ENCODE measurements around the gene IQCF5.
"Not testable (repeated sequence)": the region's sequence is repeated elsewhere in the genome, so short reads cannot be mapped to it uniquely, and the experiment has no call there.

IQCF5 gene

GRCh38 chr3:51879937-51880336 is 4.5 kb upstream of the IQCF5 start:
- H3K27ac Mint-ChIP-seq = no peak overlapping the region
- no peak overlapping the region for H3K4me3 Mint-ChIP-seq
- DNase-seq (no peak), ATAC-seq (no peak)
- H3K27me3 Mint-ChIP-seq = peaks cover 10% of the 10 kb centered on the region
- no peaks in the 10 kb centered on the region for H3K9me3 Mint-ChIP-seq
- no peaks in the 10 kb centered on the region for H3K4me1 Mint-ChIP-seq

- H3K27me3 Mint-ChIP-seq = peaks cover 17% of the 10 kb centered on the region
- DNase-seq = no peak
- H3K27ac Mint-ChIP-seq = peak overlapping the region in 1 of 2 donors; percentile 15
- no peaks in the 10 kb centered on the region for H3K9me3 Mint-ChIP-seq
- ATAC-seq = no peak
- peaks cover 6% of the 10 kb centered on the region for H3K4me1 Mint-ChIP-seq
- no peak overlapping the region for H3K4me3 Mint-ChIP-seq
Measured at GRCh38 chr3:51876186-51876585, 785 bp upstream of the IQCF5 start.

- H3K4me3 Mint-ChIP-seq = no peak overlapping the region
- DNase-seq (no peak), ATAC-seq (no peak)
- H3K27ac Mint-ChIP-seq = no peak overlapping the region
- H3K27me3 Mint-ChIP-seq = peaks cover 26% of the 10 kb centered on the region
- peaks cover 6% of the 10 kb centered on the region for H3K4me1 Mint-ChIP-seq
- H3K9me3 Mint-ChIP-seq = no peaks in the 10 kb centered on the region
Measured at GRCh38 chr3:51874889-51875288, 512 bp downstream of the IQCF5 start.

- DNase-seq (no peak), ATAC-seq (no peak)
- no peaks in the 10 kb centered on the region for H3K9me3 Mint-ChIP-seq
- H3K27me3 Mint-ChIP-seq = peaks cover 30% of the 10 kb centered on the region
- H3K4me3 Mint-ChIP-seq = no peak overlapping the region
- no peak overlapping the region for H3K27ac Mint-ChIP-seq
- H3K4me1 Mint-ChIP-seq = peaks cover 6% of the 10 kb centered on the region
Measured at GRCh38 chr3:51874411-51874810, 990 bp downstream of the IQCF5 start.

- DNase-seq = no peak
- H3K4me1 Mint-ChIP-seq = peaks cover 6% of the 10 kb centered on the region
- H3K9me3 Mint-ChIP-seq = no peaks in the 10 kb centered on the region
- H3K4me3 Mint-ChIP-seq = no peak overlapping the region
- H3K27me3 Mint-ChIP-seq = peaks cover 36% of the 10 kb centered on the region
- no peak for ATAC-seq
- H3K27ac Mint-ChIP-seq = no peak overlapping the region
Measured at GRCh38 chr3:51873876-51874275, 1.5 kb downstream of the IQCF5 start.

GRCh38 chr3:51873253-51873766 is 2.1 kb downstream of the IQCF5 start:
- no peaks in the 10 kb centered on the region for H3K9me3 Mint-ChIP-seq
- H3K27ac Mint-ChIP-seq = no peak overlapping the region
- no peak for DNase-seq
- no peak for ATAC-seq
- H3K4me1 Mint-ChIP-seq = peaks cover 6% of the 10 kb centered on the region
- no peak overlapping the region for H3K4me3 Mint-ChIP-seq
- peaks cover 41% of the 10 kb centered on the region for H3K27me3 Mint-ChIP-seq

GRCh38 chr3:51869304-51869703 is 6.1 kb downstream of the IQCF5 start:
- Mint-ChIP-seq H3K9me3 (no peaks in the 10 kb centered on the region), H3K4me3 (no peak overlapping the region), H3K27me3 (peaks cover 53% of the 10 kb centered on the region), H3K4me1 (peaks cover 4% of the 10 kb centered on the region), H3K27ac (no peak overlapping the region)
- DNase-seq (no peak), ATAC-seq (no peak)

- peaks cover 49% of the 10 kb centered on the region for H3K27me3 Mint-ChIP-seq
- H3K4me1 Mint-ChIP-seq, DNase-seq, H3K27ac Mint-ChIP-seq, ATAC-seq, H3K4me3 Mint-ChIP-seq, H3K9me3 Mint-ChIP-seq: not testable (repeated sequence)
Measured at GRCh38 chr3:51868896-51869295, 6.5 kb downstream of the IQCF5 start.

- H3K9me3 Mint-ChIP-seq = no peaks in the 10 kb centered on the region
- H3K4me1 Mint-ChIP-seq = no peaks in the 10 kb centered on the region
- H3K27me3 Mint-ChIP-seq = peaks cover 28% of the 10 kb centered on the region
- no peak for ATAC-seq
- DNase-seq = no peak
- no peak overlapping the region for H3K27ac Mint-ChIP-seq
- no peak overlapping the region for H3K4me3 Mint-ChIP-seq
Measured at GRCh38 chr3:51862886-51863285, 12.5 kb downstream of the IQCF5 start.

- H3K9me3 Mint-ChIP-seq = peaks cover 0 to 8% of the 10 kb centered on the region in 2 donors
- H3K27ac Mint-ChIP-seq = peak within 1 kb of the TSS in 1 of 2 donors; percentile 54
- DNase-seq = no peak
- no peak within 1 kb of the TSS for H3K4me3 Mint-ChIP-seq
- H3K4me1 Mint-ChIP-seq = no peaks in the 10 kb centered on the region
- peaks cover 25% of the 10 kb centered on the region for H3K27me3 Mint-ChIP-seq
- no peak for ATAC-seq
Measured at GRCh38 chr3:51860703-51861665, 14.4 kb downstream of the IQCF5 start, which contains the start of gene IQCF2. Gene IQCF2, plus strand, starts transcription at chr3:51861615. Its CDS starts 52 bp downstream, at chr3:51861667.

GRCh38 chr3:51855411-51855810 is 20.0 kb downstream of the IQCF5 start:
- not testable (repeated sequence) for H3K27ac Mint-ChIP-seq, ATAC-seq, H3K9me3 Mint-ChIP-seq, H3K4me1 Mint-ChIP-seq, H3K4me3 Mint-ChIP-seq, DNase-seq
- H3K27me3 Mint-ChIP-seq = peaks cover 27% of the 10 kb centered on the region

GRCh38 chr3:51845129-51845528 is 30.3 kb downstream of the IQCF5 start:
- no peak for ATAC-seq
- no peaks in the 10 kb centered on the region for H3K4me1 Mint-ChIP-seq

GRCh38 chr3:51836606-51837005 is 38.8 kb downstream of the IQCF5 start:
- Mint-ChIP-seq H3K4me1 (no peaks in the 10 kb centered on the region), H3K4me3 (no peak overlapping the region), H3K9me3 (peaks cover 0 to 5% of the 10 kb centered on the region in 2 donors), H3K27me3 (peaks cover 45% of the 10 kb centered on the region), H3K27ac (no peak overlapping the region)
- no peak for DNase-seq
- no peak for ATAC-seq

More at GRCh38 chr3:51845129-51845528, 30.3 kb downstream of the IQCF5 start:
- peaks cover 66% of the 10 kb centered on the region for H3K27me3 Mint-ChIP-seq
- H3K27ac Mint-ChIP-seq = no peak overlapping the region
- peaks cover 12 to 27% of the 10 kb centered on the region in 2 donors for H3K9me3 Mint-ChIP-seq
- DNase-seq = no peak
- H3K4me3 Mint-ChIP-seq = no peak overlapping the region

GRCh38 chr3:51830836-51831385 is 44.5 kb downstream of the IQCF5 start:
- no peak for ATAC-seq

GRCh38 chr3:51830345-51830744 is 45.1 kb downstream of the IQCF5 start:
- H3K4me3 Mint-ChIP-seq = no peak overlapping the region
- no peaks in the 10 kb centered on the region for H3K4me1 Mint-ChIP-seq
- H3K27me3 Mint-ChIP-seq = peaks cover 51% of the 10 kb centered on the region
- H3K27ac Mint-ChIP-seq = no peak overlapping the region
- DNase-seq (no peak), ATAC-seq (no peak)
- H3K9me3 Mint-ChIP-seq = peaks cover 24 to 33% of the 10 kb centered on the region in 2 donors

More at GRCh38 chr3:51830836-51831385, 44.5 kb downstream of the IQCF5 start:
- Mint-ChIP-seq H3K4me1 (no peaks in the 10 kb centered on the region), H3K9me3 (peaks cover 24 to 33% of the 10 kb centered on the region in 2 donors), H3K4me3 (no peak overlapping the region), H3K27ac (no peak overlapping the region), H3K27me3 (peaks cover 47% of the 10 kb centered on the region)
- no peak for DNase-seq

GRCh38 chr3:51828297-51828696 is 47.1 kb downstream of the IQCF5 start:
- no peaks in the 10 kb centered on the region for H3K4me1 Mint-ChIP-seq
- no peak overlapping the region for H3K4me3 Mint-ChIP-seq
- DNase-seq = no peak
- no peak for ATAC-seq
- H3K27me3 Mint-ChIP-seq = peaks cover 39% of the 10 kb centered on the region
- no peak overlapping the region for H3K27ac Mint-ChIP-seq
- H3K9me3 Mint-ChIP-seq = peaks cover 18 to 33% of the 10 kb centered on the region in 2 donors

All from stimulated activated naive CD8-positive, alpha-beta T cell treated with anti-CD3 and anti-CD28 coated beads, Interleukin-15, amount 100 ng/mL, for 72 hours (primary cell).